ENCODE data around the gene SHISA9. TPM values are rescaled to one million over a fixed set of nuclear protein-coding genes. Genes with fewer than 3 reads are reported as not detected.

SHISA9 gene
- total and polyA plus RNA-seq, 12 donors = 0.04 to 4.8 (median 0.35) TPM

DNA sequence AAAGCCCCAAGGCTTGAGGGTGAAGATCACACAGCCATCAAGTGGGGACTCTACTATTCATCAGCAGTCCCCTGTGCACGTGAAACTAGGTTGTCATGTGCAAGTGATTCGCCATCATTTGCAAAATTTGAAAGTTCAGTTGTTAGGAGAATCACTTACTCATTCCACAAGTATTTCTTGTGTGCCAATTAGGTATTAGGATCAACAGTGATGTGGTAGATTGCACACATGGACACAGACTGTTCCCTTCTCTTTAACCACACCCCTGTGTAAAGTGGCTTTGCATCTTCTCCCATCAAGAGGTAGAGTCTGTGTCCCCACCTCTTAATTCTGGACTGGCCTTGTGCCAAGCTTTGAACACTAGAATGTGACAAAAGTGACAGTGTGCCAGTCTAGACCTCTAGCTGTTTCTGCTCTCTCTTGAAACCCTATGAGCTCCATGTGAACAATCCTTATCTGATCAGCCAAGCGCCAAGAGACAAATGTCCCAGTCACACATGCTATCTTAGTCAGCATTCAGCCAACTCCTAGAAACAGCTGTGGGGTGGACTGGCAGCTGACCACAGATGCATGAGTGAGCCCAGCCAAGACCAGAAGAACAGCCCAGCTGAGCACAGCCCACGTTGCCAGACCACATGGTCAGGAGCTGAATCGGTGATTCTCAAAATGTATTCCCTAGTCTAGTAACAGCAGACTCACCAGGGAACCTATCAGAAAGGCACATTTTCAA lies 31.5 kb upstream of the SHISA9 start:
- H3K4me1 ChIP-seq (replicated peaks in 1 of 2) = no peaks in the 10 kb centered on the region
- no peaks in the 10 kb centered on the region for H3K36me3 ChIP-seq (replicated peaks in 1 of 2)

DNA sequence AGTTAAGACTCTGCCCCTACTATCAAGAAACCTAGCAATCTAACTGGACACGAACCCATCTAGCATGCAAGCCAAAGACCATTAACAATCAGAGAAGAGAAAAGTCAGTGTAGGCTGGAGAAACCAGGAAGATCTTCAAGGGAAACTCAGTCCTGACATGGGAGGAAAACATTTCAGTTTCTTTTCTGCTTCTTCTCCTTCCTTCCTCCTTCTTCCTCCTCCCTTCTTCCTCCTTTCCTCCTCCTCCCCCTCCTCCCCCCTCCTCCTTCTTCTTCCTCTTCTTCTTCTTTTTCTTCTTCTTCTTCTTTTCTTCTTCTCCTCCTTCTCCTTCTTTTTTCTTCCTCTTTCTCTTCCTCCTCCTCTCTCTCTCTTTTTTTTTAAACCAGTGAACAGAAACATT lies 29.6 kb upstream of the SHISA9 start:
- 52 to 72% (median 65%) methylated on average over 1 of the region's 1 CpG for WGBS, 4 donors
- intact Hi-C loops (cut with DNase I) = no loop called here
- TF ChIP-seq POLR2A (IDR thresholded peaks at IDR 0.05) = no peak
- TF ChIP-seq, protein P1, sequence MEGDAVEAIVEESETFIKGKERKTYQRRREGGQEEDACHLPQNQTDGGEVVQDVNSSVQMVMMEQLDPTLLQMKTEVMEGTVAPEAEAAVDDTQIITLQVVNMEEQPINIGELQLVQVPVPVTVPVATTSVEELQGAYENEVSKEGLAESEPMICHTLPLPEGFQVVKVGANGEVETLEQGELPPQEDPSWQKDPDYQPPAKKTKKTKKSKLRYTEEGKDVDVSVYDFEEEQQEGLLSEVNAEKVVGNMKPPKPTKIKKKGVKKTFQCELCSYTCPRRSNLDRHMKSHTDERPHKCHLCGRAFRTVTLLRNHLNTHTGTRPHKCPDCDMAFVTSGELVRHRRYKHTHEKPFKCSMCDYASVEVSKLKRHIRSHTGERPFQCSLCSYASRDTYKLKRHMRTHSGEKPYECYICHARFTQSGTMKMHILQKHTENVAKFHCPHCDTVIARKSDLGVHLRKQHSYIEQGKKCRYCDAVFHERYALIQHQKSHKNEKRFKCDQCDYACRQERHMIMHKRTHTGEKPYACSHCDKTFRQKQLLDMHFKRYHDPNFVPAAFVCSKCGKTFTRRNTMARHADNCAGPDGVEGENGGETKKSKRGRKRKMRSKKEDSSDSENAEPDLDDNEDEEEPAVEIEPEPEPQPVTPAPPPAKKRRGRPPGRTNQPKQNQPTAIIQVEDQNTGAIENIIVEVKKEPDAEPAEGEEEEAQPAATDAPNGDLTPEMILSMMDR (IDR thresholded peaks at IDR 0.05) = no peak
- no peak for DNase-seq
- Histone ChIP-seq H3K36me3 (replicated peaks in 1 of 2) (no peaks in the 10 kb centered on the region), H3K27me3 (no peaks in the 10 kb centered on the region), H3K9me3 (replicated peaks in 1 of 3) (no peaks in the 10 kb centered on the region), H3K4me3 (no peak overlapping the region), H3K4me1 (replicated peaks in 1 of 2) (no peaks in the 10 kb centered on the region), H3K27ac (no peak overlapping the region)

More for the DNA sequence above, 31.5 kb upstream of the SHISA9 start:
- H3K27ac ChIP-seq = no peak overlapping the region
- H3K27me3 ChIP-seq = no peaks in the 10 kb centered on the region
- TF ChIP-seq POLR2A (IDR thresholded peaks at IDR 0.05) = no peak
- TF ChIP-seq, protein P1 (IDR thresholded peaks at IDR 0.05) = no peak
- no peak for DNase-seq
- 73 to 82% (median 76%) methylated on average over 5 of the region's 5 CpGs for WGBS, 4 donors
- no peaks in the 10 kb centered on the region for H3K9me3 ChIP-seq (replicated peaks in 1 of 3)
- no peak overlapping the region for H3K4me3 ChIP-seq
- intact Hi-C loops (cut with DNase I) = no loop called here

DNA sequence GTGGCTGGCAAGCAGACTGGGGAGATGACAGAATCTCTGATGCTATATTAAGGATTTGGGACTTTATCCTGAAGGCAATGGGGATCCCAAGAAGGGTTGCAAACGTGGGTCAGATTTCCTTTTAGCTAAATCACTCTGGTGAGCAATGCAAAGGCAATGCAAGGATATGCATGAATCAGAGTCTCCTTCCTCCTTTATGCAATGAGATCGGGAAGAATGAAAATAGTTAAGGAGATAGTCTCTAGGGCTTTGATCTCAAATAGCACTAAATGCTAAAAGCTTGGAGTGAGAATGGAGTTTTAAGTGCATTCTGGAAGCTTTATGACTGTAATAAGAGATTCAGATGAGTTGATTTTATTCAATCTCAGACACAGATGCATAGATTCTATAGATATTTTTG lies 27.2 kb upstream of the SHISA9 start:
- H3K36me3 ChIP-seq (replicated peaks in 1 of 2) = no peaks in the 10 kb centered on the region
- intact Hi-C loops (cut with DNase I) = no loop called here
- TF ChIP-seq, protein P1 (IDR thresholded peaks at IDR 0.05) = no peak
- TF ChIP-seq POLR2A (IDR thresholded peaks at IDR 0.05) = no peak
- H3K27me3 ChIP-seq = no peaks in the 10 kb centered on the region
- H3K27ac ChIP-seq = no peak overlapping the region
- no peaks in the 10 kb centered on the region for H3K9me3 ChIP-seq (replicated peaks in 1 of 3)
- no peaks in the 10 kb centered on the region for H3K4me1 ChIP-seq (replicated peaks in 1 of 2)
- no peak for DNase-seq
- no peak overlapping the region for H3K4me3 ChIP-seq
- WGBS, 4 donors = 24 to 38% (median 32%) methylated on average over 2 of the region's 2 CpGs

DNA sequence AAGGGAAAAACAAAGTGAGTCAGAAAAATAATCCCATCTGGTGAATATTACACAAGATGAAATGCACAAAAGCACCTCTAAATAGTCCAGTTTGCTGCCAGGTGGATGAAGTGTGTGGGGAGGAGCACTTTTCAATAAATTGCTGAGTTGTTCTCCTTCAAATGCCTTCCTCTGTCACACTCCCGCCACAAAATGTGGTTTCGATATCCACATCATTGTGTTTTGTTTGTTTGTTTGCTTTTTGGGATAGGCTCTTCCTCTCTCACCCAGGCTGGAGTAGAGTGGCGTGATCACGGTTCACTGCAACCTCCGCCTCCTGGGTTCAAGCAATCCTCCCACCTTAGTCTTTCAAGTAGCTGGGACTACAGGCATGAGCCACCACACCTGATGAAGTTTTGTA lies 24.6 kb upstream of the SHISA9 start:
- Histone ChIP-seq H3K9me3 (replicated peaks in 1 of 3) (no peaks in the 10 kb centered on the region), H3K36me3 (replicated peaks in 1 of 2) (no peaks in the 10 kb centered on the region), H3K4me1 (replicated peaks in 1 of 2) (no peaks in the 10 kb centered on the region), H3K4me3 (no peak overlapping the region), H3K27me3 (no peaks in the 10 kb centered on the region), H3K27ac (no peak overlapping the region)
- 73 to 90% (median 82%) methylated on average over 5 of the region's 5 CpGs for WGBS, 4 donors
- no peak for TF ChIP-seq POLR2A (IDR thresholded peaks at IDR 0.05)
- TF ChIP-seq, protein P1 (IDR thresholded peaks at IDR 0.05) = no peak
- intact Hi-C loops (cut with DNase I) = no loop called here
- no peak for DNase-seq
